Lung (tissue), 12 donors: Measurements from ENCODE around the gene CHRNB4. TPM values are rescaled to one million over a fixed set of nuclear protein-coding genes. Genes with fewer than 3 reads are reported as not detected.

ENCODE experiments used
- ATAC-seq: fragments of 200-7000 bp; cut with Tn5 transposase; one replicate; pipeline ENCODE4 v1.9.1; 2020; ENCODE audit warnings: moderate number of reproducible peaks; ENCODE audit not compliant: insufficient read depth, low FRiP score
- DNase-seq, 3 donors: peaks; one replicate each; pipeline ENCODE4 v3.0.0-alpha.2; 2013 to 2017
- H3K27ac ChIP-seq, 2 donors: one replicate each; pipeline ENCODE4 v1.5.1; 2013; ENCODE audit warnings: mild to moderate bottlenecking in 2 of 2, moderate library complexity in 2 of 2, control low read depth in 1 of 2, inconsistent platforms in 1 of 2, low read depth in 1 of 2, low read length in 1 of 2
- H3K27me3 ChIP-seq, 3 donors: one replicate each; pipeline ENCODE4 v1.5.1; 2013; ENCODE audit warnings: low read length in 2 of 3; ENCODE audit not compliant: control insufficient read depth in 3 of 3, insufficient read depth in 3 of 3
- H3K36me3 ChIP-seq, 4 donors: one replicate each; pipeline ENCODE4 v1.5.1; 2013; ENCODE audit warnings: low read length in 4 of 4, mild to moderate bottlenecking in 1 of 4, moderate library complexity in 1 of 4; ENCODE audit not compliant: control insufficient read depth in 4 of 4, insufficient read depth in 4 of 4
- H3K4me1 ChIP-seq, 5 donors: one replicate each; pipeline ENCODE4 v1.5.1; 2013; ENCODE audit warnings: low read length in 5 of 5, mild to moderate bottlenecking in 2 of 5, moderate library complexity in 1 of 5; ENCODE audit not compliant: control insufficient read depth in 5 of 5, insufficient read depth in 5 of 5
- H3K4me3 ChIP-seq: one replicate; pipeline ENCODE4 v1.5.1; 2013; ENCODE audit warnings: mild to moderate bottlenecking, control low read depth, moderate library complexity
- H3K9ac ChIP-seq, 2 donors: one replicate each; pipeline ENCODE4 v1.5.1; 2013; ENCODE audit warnings: low read length in 2 of 2, control low read depth in 1 of 2; ENCODE audit not compliant: insufficient read depth in 1 of 2
- H3K9me3 ChIP-seq, 4 donors: one replicate each; pipeline ENCODE4 v1.5.1; 2013; ENCODE audit warnings: low read length in 3 of 4, mild to moderate bottlenecking in 1 of 4, moderate library complexity in 1 of 4; ENCODE audit not compliant: control insufficient read depth in 4 of 4, insufficient read depth in 3 of 4
- WGBS, 2 donors: extraction: QIAGEN DNeasy Blood & Tissue Kit; methylation state at CpG; one replicate each; pipeline ENCODE4 v1.1.7; 2013; 5-methylcytosine and 5-hydroxymethylcytosine counted together
- polyA plus RNA-seq, 2 donors: library from polyadenylated mRNA; stranded (reverse); fragments of 200-250 nt; gene quantifications; one replicate each; pipeline ENCODE4 v1.2.1, GENCODE V29; 2013
- total RNA-seq, 2 donors: library from RNA; depleted of rRNA in 1 of 2; stranded (reverse); fragments of >200 nt in 1 of 2; gene quantifications; one replicate each; pipeline ENCODE4 v1.2.1, GENCODE V29; 2014 to 2021
- TF ChIP-seq, protein P1 (sequence below): IDR thresholded peaks from 2 replicates; pipeline ENCODE4 v1.5.1; 2012; ENCODE audit warnings: mild to moderate bottlenecking; ENCODE audit errors: control extremely low read depth, extremely low read depth
- donor health status: control.
- donor health status: control.
- donor health status: Bipolar disorder and iron deficiency.
- donor health status: healthy.
- donor health status: DM: yes; HTN: yes; CAD: no.

CHRNB4 gene
- total and polyA plus RNA-seq, 4 donors = 0.05 TPM; not detected in 3

DNA sequence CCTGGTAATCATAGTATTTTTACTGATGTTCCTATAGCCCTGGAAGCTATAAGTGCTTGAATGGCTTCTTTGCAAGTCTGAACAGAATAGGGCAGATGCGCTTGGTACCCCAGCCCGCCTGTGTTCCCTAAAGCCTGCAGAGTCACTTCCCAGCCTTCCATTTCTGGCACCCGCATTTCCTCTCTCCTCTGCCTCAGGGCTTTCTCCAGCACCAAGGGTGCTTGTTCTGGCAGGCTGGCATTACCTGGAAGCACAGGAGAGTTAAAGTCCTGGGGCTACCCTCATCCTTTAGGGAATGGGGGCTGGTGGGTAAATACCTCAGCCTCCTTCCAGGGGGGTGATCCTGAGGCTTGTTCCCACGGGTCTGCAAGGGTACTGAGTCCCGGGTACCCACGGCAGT is 12.8 kb downstream of the CHRNB4 start:
- 72 to 77% methylated on average over 6 of the region's 6 CpGs for WGBS, 2 donors
- DNase-seq = no peak

DNA sequence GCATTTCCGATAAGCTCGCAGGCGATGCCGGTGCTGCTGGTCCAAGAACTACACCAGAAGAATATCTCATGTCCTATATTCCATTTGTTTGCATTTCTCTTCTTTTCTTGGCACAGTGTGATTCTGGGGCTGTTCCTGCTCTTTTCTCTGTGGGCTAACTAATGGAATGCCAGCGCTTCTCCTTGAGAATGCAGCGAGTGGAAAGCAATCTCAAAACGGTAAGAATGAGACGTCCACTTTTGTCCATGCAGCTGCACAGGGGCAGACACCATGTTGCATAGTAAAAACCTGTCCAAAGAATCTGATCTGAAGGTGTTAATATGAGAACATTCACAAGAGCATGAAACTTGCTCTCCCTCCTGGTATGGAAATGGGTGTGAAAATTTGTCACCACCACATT is 13.7 kb downstream of the CHRNB4 start:
- Histone ChIP-seq H3K27me3 (peaks cover 0 to 19% (median 9%) of the 10 kb centered on the region in 3 donors), H3K27ac (no peak overlapping the region), H3K9ac (no peak overlapping the region), H3K4me1 (no peaks in the 10 kb centered on the region), H3K9me3 (peaks cover 0 to 2% (median 0%) of the 10 kb centered on the region in 4 donors), H3K4me3 (no peak overlapping the region), H3K36me3 (no peaks in the 10 kb centered on the region)
- ATAC-seq (no peak), DNase-seq (no peak)
- WGBS, 2 donors = 68 to 87% methylated on average over 8 of the region's 8 CpGs
- TF ChIP-seq, protein P1, sequence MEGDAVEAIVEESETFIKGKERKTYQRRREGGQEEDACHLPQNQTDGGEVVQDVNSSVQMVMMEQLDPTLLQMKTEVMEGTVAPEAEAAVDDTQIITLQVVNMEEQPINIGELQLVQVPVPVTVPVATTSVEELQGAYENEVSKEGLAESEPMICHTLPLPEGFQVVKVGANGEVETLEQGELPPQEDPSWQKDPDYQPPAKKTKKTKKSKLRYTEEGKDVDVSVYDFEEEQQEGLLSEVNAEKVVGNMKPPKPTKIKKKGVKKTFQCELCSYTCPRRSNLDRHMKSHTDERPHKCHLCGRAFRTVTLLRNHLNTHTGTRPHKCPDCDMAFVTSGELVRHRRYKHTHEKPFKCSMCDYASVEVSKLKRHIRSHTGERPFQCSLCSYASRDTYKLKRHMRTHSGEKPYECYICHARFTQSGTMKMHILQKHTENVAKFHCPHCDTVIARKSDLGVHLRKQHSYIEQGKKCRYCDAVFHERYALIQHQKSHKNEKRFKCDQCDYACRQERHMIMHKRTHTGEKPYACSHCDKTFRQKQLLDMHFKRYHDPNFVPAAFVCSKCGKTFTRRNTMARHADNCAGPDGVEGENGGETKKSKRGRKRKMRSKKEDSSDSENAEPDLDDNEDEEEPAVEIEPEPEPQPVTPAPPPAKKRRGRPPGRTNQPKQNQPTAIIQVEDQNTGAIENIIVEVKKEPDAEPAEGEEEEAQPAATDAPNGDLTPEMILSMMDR = no peak

More for the DNA sequence above, 12.8 kb downstream of the CHRNB4 start:
- TF ChIP-seq, protein P1 = no peak
- Histone ChIP-seq H3K4me3 (no peak overlapping the region), H3K36me3 (no peaks in the 10 kb centered on the region), H3K27ac (no peak overlapping the region), H3K27me3 (peaks cover 0 to 13% (median 4%) of the 10 kb centered on the region in 3 donors), H3K9me3 (peaks cover 0 to 5% (median under 1%) of the 10 kb centered on the region in 4 donors), H3K4me1 (no peaks in the 10 kb centered on the region), H3K9ac (no peak overlapping the region)
- no peak for ATAC-seq

DNA sequence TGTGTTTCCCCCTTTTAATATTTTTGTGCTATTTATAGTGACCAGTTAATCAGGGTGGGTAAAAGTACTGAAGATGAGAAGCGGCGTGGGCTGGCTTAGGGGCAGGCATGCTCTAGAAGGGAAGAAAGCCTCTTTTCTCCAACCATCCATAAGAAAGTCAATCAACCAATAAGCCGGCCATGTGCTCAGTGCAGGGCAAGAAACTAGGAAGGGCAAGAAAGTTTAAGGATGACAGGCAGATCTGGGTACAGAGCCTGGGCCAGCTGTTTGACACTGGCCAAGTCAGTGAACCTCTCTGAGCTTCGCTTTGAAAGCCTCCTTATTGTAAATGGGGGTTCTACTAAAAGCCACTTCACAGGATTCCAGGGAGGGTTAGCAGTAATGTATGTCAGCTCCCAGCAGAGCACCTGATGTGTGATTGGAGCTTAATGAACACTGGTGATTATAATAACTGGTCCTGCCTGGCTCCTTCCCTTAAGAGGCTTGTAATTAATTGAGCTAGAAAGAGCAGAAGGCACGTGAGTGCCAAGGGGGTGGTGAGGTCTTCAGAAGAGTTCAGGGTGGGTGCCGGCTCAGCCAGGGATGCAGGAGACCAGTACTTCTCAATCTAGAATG is 14.5 kb downstream of the CHRNB4 start:
- WGBS, 2 donors = 83 to 92% methylated on average over 6 of the region's 6 CpGs
- Histone ChIP-seq H3K4me3 (no peak overlapping the region), H3K36me3 (no peaks in the 10 kb centered on the region), H3K9me3 (peaks cover 0 to 2% (median 0%) of the 10 kb centered on the region in 4 donors), H3K27me3 (peaks cover 0 to 28% (median 18%) of the 10 kb centered on the region in 3 donors), H3K9ac (no peak overlapping the region), H3K27ac (no peak overlapping the region), H3K4me1 (no peaks in the 10 kb centered on the region)
- TF ChIP-seq, protein P1 = no peak
- DNase-seq = no peak
- ATAC-seq = no peak
